ENCODE data around the gene GREB1L. TPM values are rescaled to one million over a fixed set of nuclear protein-coding genes. Genes with fewer than 3 reads are reported as not detected.

Gene GREB1L
- total and polyA plus RNA-seq, 10 of the 15 experiments (the other 5 are each of a cell fraction or from before 2014, with no cell fraction given) = under 0.01 to 0.11 (median 0.03) TPM; not detected in 1

GRCh38 chr18:21391074-21391673 is 149.1 kb downstream of the GREB1L start (continued):
- TF ChIP-seq PKNOX1 (IDR thresholded peaks at IDR 0.05) (peak; percentile 7; the same call in 1 of the 2 replicates), SMAD1 (IDR thresholded peaks at IDR 0.05; ENCODE audit: low read depth, partially characterized antibody) (peak; percentile 70), POU2F2 (IDR thresholded peaks at IDR 0.05; ENCODE audit: borderline replicate concordance, low read depth, low read length) (no peak), PAX5 (IDR thresholded peaks at IDR 0.05; ENCODE audit: borderline replicate concordance, low read depth, low read length) (no peak), YY1 (IDR thresholded peaks at IDR 0.05; ENCODE audit: low read depth, low read length) (no peak), RELB (IDR thresholded peaks at IDR 0.05; ENCODE audit: low read depth) (no peak), BMI1 (IDR thresholded peaks at IDR 0.05; ENCODE audit: borderline replicate concordance) (no peak), TCF3 (IDR thresholded peaks at IDR 0.05; ENCODE audit: borderline replicate concordance, insufficient read depth, low read depth, low read length) (no peak), ZNF592 (IDR thresholded peaks at IDR 0.05) (no peak), ETV6 (conservative IDR thresholded peaks at IDR 0.05 in 1 of 2, IDR thresholded peaks at IDR 0.05 in 1 of 2; ENCODE audit: borderline replicate concordance in 1 of 2, low read depth in 1 of 2) (no peak), PRDM15 (CRISPR knock-in tag; IDR thresholded peaks at IDR 0.05) (no peak), IKZF2 (IDR thresholded peaks at IDR 0.05) (peak; percentile 46 to 55; a peak in 1 of 4 replicates), NR2F1 (conservative IDR thresholded peaks at IDR 0.05) (peak; percentile 90), ZBTB4 (CRISPR knock-in tag; IDR thresholded peaks at IDR 0.05) (no peak)

All from GM12878 (cell line).